HL-60 (cell line): ENCODE data around the gene ACAD11.

Source experiments
- TF ChIP-seq, protein P1 (sequence below): IDR thresholded peaks from one replicate; pipeline ENCODE4 v1.5.1; 2011; ENCODE audit warnings: low read length, control low read depth, inconsistent platforms; ENCODE audit not compliant: insufficient read depth
- TF ChIP-seq, protein P2 (sequence below): IDR thresholded peaks from 2 replicates; pipeline ENCODE4 v1.6.1; 2012; ENCODE audit warnings: low read depth; ENCODE audit not compliant: insufficient replicate concordance

DNA sequence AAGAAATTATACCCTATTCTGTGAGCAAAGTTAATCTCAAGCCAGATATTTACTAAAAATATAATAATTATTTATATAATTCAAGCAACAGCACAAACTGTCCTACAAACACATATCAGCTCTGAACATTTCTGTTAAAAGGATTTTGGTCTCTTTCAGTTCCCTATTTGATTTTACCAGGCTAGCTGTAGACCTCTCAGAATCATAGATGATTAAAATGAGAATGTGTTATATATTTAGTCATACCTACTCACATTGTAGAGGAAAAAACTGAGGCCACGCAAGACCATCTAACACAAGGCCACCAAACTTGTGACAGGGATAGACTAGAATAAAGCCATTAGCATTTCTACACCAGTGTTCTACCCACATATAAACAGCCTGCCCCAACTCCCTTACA lies 34.0 kb downstream of the ACAD11 start:
- TF ChIP-seq, protein P1, sequence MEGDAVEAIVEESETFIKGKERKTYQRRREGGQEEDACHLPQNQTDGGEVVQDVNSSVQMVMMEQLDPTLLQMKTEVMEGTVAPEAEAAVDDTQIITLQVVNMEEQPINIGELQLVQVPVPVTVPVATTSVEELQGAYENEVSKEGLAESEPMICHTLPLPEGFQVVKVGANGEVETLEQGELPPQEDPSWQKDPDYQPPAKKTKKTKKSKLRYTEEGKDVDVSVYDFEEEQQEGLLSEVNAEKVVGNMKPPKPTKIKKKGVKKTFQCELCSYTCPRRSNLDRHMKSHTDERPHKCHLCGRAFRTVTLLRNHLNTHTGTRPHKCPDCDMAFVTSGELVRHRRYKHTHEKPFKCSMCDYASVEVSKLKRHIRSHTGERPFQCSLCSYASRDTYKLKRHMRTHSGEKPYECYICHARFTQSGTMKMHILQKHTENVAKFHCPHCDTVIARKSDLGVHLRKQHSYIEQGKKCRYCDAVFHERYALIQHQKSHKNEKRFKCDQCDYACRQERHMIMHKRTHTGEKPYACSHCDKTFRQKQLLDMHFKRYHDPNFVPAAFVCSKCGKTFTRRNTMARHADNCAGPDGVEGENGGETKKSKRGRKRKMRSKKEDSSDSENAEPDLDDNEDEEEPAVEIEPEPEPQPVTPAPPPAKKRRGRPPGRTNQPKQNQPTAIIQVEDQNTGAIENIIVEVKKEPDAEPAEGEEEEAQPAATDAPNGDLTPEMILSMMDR = no peak
- TF ChIP-seq, protein P2, sequence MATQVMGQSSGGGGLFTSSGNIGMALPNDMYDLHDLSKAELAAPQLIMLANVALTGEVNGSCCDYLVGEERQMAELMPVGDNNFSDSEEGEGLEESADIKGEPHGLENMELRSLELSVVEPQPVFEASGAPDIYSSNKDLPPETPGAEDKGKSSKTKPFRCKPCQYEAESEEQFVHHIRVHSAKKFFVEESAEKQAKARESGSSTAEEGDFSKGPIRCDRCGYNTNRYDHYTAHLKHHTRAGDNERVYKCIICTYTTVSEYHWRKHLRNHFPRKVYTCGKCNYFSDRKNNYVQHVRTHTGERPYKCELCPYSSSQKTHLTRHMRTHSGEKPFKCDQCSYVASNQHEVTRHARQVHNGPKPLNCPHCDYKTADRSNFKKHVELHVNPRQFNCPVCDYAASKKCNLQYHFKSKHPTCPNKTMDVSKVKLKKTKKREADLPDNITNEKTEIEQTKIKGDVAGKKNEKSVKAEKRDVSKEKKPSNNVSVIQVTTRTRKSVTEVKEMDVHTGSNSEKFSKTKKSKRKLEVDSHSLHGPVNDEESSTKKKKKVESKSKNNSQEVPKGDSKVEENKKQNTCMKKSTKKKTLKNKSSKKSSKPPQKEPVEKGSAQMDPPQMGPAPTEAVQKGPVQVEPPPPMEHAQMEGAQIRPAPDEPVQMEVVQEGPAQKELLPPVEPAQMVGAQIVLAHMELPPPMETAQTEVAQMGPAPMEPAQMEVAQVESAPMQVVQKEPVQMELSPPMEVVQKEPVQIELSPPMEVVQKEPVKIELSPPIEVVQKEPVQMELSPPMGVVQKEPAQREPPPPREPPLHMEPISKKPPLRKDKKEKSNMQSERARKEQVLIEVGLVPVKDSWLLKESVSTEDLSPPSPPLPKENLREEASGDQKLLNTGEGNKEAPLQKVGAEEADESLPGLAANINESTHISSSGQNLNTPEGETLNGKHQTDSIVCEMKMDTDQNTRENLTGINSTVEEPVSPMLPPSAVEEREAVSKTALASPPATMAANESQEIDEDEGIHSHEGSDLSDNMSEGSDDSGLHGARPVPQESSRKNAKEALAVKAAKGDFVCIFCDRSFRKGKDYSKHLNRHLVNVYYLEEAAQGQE = no peak
